PFSK-1 (cell line): ENCODE results near the gene ZP3.

ENCODE experiments used
- POLR2AphosphoS5 ChIP-seq: IDR thresholded peaks from 2 replicates; pipeline ENCODE4 v1.6.1; 2012; ENCODE audit warnings: low read depth, mild to moderate bottlenecking, control low read depth, low read length, moderate library complexity
- TAF1 ChIP-seq: IDR thresholded peaks from 2 replicates; pipeline ENCODE4 v1.6.1; 2012; ENCODE audit warnings: low read length, control low read depth, borderline replicate concordance; ENCODE audit not compliant: insufficient read depth
- TF ChIP-seq, protein P1 (sequence below), 2 experiments: IDR thresholded peaks; 2 replicates each; pipeline versions ENCODE4 v1.6.1 to v1.8.0; 2011 to 2012; ENCODE audit warnings: low read depth in 2 of 2, low read length in 2 of 2, control low read depth in 1 of 2, inconsistent platforms in 1 of 2, mild to moderate bottlenecking in 1 of 2, moderate library complexity in 1 of 2; ENCODE audit not compliant: insufficient read depth in 1 of 2

DNA sequence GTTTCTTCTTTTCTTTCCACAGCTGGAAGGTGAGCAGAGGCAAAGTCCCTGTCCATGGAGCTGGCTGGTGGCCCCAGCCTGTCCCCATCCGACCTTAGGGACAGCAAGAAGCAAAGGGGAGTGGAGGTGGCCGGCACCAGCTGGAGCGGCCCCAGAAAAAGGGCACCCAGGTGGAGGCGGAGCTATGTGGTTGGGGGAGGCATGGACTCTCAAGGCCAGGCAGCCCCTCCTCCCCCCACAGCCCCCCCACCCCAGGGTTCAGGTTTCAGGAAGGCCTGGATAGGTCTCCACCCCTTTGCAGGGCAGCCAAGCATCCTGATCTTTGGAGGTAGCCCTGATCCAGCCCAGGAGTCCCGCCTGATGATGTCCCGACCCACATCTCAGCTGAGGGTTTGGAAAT is 15.2 kb upstream of the ZP3 start, which contains the start of gene SSC4D:
- TF ChIP-seq POLR2AphosphoS5 (no peak), TAF1 (no peak)
- TF ChIP-seq, protein P1, sequence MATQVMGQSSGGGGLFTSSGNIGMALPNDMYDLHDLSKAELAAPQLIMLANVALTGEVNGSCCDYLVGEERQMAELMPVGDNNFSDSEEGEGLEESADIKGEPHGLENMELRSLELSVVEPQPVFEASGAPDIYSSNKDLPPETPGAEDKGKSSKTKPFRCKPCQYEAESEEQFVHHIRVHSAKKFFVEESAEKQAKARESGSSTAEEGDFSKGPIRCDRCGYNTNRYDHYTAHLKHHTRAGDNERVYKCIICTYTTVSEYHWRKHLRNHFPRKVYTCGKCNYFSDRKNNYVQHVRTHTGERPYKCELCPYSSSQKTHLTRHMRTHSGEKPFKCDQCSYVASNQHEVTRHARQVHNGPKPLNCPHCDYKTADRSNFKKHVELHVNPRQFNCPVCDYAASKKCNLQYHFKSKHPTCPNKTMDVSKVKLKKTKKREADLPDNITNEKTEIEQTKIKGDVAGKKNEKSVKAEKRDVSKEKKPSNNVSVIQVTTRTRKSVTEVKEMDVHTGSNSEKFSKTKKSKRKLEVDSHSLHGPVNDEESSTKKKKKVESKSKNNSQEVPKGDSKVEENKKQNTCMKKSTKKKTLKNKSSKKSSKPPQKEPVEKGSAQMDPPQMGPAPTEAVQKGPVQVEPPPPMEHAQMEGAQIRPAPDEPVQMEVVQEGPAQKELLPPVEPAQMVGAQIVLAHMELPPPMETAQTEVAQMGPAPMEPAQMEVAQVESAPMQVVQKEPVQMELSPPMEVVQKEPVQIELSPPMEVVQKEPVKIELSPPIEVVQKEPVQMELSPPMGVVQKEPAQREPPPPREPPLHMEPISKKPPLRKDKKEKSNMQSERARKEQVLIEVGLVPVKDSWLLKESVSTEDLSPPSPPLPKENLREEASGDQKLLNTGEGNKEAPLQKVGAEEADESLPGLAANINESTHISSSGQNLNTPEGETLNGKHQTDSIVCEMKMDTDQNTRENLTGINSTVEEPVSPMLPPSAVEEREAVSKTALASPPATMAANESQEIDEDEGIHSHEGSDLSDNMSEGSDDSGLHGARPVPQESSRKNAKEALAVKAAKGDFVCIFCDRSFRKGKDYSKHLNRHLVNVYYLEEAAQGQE (IDR thresholded peaks at IDR 0.05; ENCODE audit: insufficient read depth in 1 of 2, low read depth in 2 of 2, low read length in 2 of 2): no peak
